NCI-H69 (cell line): ENCODE results near the gene HOTAIR.

Experiments used
- DNase-seq: peaks from one replicate; lab custom pipeline; 2025; lab: John Stamatoyannopoulos, UW

HOTAIR gene

GRCh38 chr12:53961025-53961761 lies 13.6 kb downstream of the HOTAIR start:
- DNase-seq: no peak

- DNase-seq: no peak
Observed at GRCh38 chr12:53960187-53961024, 14.3 kb downstream of the HOTAIR start.

DNA sequence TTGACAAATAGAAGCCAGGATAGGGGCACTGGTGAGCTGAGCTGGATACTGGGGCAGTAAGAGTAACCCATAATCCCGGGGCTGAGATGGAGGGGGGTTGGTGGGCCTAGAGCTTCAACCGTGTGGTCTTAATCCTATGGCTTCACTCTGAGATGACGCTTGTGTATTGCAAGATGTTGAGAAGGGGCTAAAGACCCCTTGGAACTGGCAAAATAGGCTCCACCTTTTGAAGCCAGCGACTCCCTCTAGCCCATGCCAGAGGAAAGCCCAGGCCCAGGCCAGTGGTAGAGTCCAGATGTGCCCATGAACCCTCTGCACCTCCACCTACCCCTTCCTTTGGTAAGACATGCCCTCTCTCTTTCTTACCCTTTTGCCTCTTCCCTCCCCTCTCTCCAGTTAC lies 15.4 kb downstream of the HOTAIR start:
- DNase-seq: no peak

DNA sequence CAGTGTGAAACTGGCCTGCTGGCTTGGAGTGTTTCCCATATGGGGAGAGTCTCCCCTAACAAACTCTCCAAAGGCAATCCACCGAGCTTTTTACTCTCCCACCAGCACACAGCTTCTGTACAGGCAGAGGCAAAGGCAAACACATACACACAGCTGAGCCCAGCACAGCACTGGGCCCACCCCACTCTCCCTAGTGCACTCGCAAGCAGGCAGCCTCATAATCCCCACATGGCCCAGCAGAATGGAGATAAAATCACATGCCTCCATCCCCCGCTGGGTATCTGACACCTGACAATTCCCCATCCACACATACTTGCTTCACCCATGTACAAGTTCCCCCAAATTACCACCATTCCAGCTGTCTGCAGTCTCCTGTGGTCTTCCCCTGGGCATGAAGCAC lies 16.6 kb downstream of the HOTAIR start:
- DNase-seq: no peak

DNA sequence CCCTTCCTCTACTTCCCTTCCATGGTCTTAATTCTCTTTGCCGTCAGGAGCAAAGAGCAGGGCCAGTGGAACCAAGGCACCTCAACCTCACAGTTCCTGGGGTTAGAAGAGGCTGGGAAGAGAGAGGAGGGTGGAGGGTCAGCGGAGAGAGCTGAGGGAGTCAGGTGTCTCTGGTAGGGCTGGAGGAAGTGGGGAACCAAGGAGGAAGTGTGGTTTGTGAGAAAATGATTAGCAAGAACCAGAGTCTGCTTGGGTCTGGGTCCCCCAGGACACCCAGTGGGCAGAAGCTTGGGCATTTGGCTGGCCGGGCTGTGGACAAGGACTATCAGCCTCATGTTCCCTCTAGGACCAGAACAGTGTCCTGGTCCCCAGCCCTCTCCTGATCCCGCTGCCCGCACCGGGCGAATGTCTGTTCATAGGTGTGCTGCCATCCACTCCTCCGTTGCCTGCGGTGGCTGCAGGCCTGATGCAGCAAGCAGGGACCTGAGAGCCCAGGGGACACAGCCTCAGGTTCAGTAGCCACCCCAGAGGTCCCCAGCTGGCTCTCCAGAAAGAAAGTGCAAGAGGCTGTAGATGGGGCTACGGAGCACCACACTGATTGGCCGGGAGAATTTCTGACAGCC lies 17.7 kb downstream of the HOTAIR start:
- no peak for DNase-seq

- DNase-seq: no peak
Observed at GRCh38 chr12:53956251-53956887, 18.4 kb downstream of the HOTAIR start.

DNA sequence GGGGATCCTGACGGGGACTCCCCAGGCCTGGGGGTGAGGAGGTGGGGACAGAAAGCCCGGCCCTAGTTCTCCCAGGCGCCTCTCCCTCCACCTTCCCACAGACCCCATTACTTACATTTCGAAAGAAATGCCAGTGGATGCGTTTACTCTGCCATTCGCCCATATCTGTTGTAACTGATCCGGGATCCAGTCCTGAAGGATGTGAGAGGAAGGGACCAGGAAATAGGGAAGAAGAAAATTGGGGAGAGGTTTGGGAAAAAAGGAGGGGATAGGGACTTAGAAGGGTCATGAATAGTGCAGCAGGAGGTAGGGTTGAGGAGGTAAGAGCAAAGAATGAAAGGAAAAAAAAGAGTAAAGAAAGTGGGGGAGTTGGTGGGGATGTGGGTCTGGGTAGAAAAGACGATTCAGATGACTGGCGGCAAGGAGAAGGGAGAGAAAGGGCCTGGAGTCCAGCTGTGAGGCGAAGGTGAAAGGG lies 18.9 kb downstream of the HOTAIR start:
- DNase-seq: no peak

GRCh38 chr12:53955036-53955775 lies 19.5 kb downstream of the HOTAIR start:
- DNase-seq: no peak

DNA sequence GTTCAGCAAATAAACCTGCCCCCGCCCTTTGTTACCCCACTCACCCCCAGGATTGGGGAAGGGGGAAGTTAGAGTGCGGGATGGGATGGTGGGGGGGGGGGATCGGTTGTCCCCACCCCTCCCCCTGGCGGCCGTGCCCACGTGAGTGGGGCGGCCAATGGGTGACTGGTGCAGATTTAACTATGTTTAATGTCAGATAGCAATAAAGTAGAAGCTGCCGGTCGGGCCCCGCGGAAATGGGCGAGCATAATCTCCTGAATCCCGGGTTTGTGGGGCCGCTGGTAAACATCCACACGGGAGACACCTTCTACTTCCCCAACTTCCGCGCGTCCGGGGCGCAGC lies 20.1 kb downstream of the HOTAIR start, which contains the start of gene HOXC12:
Gene HOXC12, plus strand, starts transcription at position 210 of the 342 bp plus-strand sequence. Its CDS starts 27 bp downstream, at position 237.
- DNase-seq: no peak

- no peak for DNase-seq
Observed at GRCh38 chr12:53953831-53954693, 20.7 kb downstream of the HOTAIR start.

DNA sequence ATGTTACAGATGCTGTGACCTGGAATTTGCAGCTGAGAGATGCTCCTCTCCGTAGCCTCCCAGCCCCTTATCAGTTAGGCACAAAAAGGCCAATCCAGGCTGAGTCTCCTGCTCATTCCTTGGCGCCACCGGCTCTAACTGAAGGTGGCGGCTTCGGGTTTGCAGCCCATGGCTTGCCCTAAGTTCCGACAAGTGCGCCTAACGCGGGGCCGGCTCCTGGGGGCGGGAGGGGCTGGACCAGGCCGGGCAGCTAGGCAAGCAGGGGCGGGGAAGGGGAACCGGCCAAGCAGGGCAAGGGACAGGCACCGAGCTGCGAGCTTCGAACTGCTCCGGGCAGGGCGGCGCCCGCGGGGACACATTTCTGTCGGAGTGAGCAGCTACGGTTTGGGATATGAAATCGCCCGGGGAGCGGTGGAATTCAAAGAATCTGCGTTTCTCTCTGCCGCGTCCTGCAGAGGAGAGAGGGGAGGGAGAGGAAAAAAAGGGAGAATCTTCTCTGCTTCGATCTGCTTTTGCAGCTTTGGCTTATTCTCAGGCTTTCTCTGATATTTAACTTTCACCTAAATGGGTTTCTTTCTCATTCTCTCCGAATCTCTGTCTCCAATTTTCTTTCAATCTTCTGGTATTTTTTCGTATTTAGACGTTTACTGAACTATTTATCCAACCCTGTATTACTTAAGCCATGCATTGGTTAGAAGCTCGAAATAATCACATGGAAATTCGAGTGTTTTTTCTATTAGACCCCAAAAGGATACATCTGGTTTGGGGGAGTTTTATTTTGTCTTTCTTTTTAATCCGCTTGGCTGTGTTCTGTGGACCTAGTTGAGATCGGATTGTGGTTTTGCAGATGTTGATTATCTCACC lies 21.7 kb downstream of the HOTAIR start:
- DNase-seq: no peak

- no peak for DNase-seq
Observed at GRCh38 chr12:53952335-53952694, 22.4 kb downstream of the HOTAIR start.

DNA sequence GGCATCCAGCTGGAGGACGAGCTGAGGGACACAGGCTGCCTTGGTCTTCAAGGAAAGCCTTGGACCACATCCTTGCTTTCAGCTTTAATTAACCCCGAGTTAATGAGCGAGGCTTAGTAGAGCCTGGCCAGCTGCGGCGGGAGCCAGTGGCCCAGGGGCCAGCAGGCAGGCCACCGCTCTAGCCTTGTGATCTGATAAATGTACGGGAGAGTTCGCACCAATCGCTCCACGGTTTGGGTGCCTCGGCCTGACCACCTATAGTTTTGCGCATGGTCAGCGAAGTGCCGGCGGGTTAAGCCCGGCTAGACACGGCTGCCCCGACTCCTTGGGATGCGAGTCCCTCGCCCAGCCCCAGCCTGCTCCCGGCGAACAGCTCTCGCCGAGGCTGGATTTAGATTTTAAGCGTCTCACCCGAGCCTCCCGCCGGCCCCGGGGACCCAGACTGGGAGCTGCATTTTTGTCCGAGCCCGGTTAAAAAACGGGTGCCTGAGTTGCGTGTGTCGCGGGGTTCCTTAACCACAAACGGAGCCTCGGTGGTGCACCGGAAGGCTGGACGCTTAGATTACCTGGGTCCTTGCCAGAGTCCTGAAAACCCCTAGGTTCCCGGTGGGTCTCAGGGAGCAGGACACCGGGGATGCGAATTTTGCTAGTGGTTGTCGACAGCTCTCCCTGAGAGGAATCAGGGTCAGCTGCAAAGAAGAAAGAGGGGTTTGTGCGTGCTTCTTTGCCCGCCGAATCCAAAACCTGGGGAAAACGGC lies 23.0 kb downstream of the HOTAIR start:
- no peak for DNase-seq

- no peak for DNase-seq
Observed at GRCh38 chr12:53950789-53951576, 23.8 kb downstream of the HOTAIR start.

- peak; percentile 26 for DNase-seq
Observed at GRCh38 chr12:53950437-53950773, 24.3 kb downstream of the HOTAIR start.

DNA sequence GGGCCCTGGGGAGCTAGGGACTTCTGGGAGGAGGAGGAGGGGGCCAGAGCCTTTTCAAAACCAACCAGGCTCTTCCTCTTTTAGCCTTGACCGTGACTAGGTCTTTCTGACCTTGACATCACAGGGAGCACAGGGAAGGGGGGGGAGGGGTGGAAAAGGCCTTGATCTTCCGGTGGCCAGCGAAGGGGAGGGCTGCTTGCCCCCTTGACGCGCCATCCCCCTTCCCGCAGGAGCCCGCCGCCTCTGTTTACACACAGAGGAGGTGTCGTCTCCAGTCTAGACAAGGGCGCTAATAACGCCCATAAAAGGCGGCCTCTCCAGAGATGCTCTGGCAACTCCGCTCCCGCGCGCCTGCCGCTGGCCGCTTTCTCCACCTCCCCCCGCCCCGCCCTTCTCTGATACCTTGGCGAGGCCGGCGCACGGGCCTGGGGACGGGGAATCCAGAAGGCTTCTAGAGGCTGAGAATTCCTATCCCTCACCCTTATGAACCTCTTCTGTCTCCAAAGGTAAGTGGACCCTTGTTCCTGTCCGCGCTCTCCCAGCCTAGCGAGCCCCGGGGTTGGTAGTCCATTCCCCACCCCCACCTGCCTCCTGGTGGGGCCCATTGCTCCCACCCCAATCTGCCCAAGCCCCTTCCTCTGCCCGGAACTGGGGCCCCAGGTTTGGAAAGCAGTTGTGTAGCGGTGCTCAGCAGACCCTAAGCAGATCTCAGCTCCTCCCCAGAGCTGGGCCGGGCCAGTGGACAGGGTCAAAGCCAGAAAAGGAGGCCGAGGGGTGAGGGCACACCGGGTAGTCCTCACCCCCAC lies 24.9 kb downstream of the HOTAIR start:
- DNase-seq: peak; percentile 84
